Tibial artery (tissue), 4 donors: Measurements from ENCODE around the gene TMED6.

Experiments
- DNase-seq, 2 donors: peaks; one replicate each; pipeline ENCODE4 v3.0.0-alpha.2; 2019
- H3K27ac ChIP-seq, 2 donors: fragments of 200-600 bp; sonication (generic) in 1 of 2; 1 replicate in 1 of 2; 2 replicates in 1 of 2; pipeline ENCODE4 v1.5.1; 2018 to 2019; ENCODE audit warnings: mild to moderate bottlenecking in 1 of 2
- H3K27me3 ChIP-seq, 2 donors: fragments of 200-600 bp; sonication (generic) in 1 of 2; one replicate each; pipeline versions ENCODE4 v1.5.1 to v1.6.0; 2016 to 2019
- H3K36me3 ChIP-seq, 3 donors: fragments of 200-600 bp; sonication (generic) in 2 of 3; one replicate each; pipeline ENCODE4 v1.5.1; 2016 to 2019; ENCODE audit warnings: mild to moderate bottlenecking in 2 of 3
- H3K4me1 ChIP-seq, 4 donors: fragments of 200-600 bp; sonication (generic) in 2 of 4; 1 replicate in 3 of 4; 2 replicates in 1 of 4; pipeline ENCODE4 v1.5.1; 2016 to 2019
- H3K4me3 ChIP-seq, 2 donors: fragments of 200-600 bp; sonication (generic) in 1 of 2; 1 replicate in 1 of 2; 2 replicates in 1 of 2; pipeline ENCODE4 v1.5.1; 2018 to 2019; ENCODE audit warnings: mild to moderate bottlenecking in 2 of 2
- H3K9me3 ChIP-seq, 3 donors: fragments of 200-600 bp; sonication (generic) in 1 of 3; one replicate each; pipeline ENCODE4 v1.5.1; 2016 to 2019
- intact Hi-C: fragments of 100-400 bp; cut with DNase I; formaldehyde crosslinking; loops from one replicate; pipeline ENCODE4 v1.15.0; 2023; ENCODE audit warnings: low total_unique reads
- TF ChIP-seq, protein P1 (sequence below), 2 experiments: fragments of 200-600 bp in 1 of 2; fragments of 450-650 bp in 1 of 2; IDR thresholded peaks; one replicate each; pipeline ENCODE4 v1.5.1; 2017 to 2019; ENCODE audit warnings: antibody characterized with exemption in 2 of 2, mild to moderate bottlenecking in 1 of 2, moderate library complexity in 1 of 2

The TMED6 gene

GRCh38 chr16:69307856-69308255, 43.7 kb downstream of the TMED6 start:
- Histone ChIP-seq H3K27me3 (no peaks in the 10 kb centered on the region), H3K27ac (no peak overlapping the region), H3K9me3 (no peaks in the 10 kb centered on the region), H3K36me3 (peaks cover 8 to 14% (median 11%) of the 10 kb centered on the region in 3 donors), H3K4me3 (no peak overlapping the region), H3K4me1 (peaks cover 8 to 19% (median 14%) of the 10 kb centered on the region in 4 donors)
- DNase-seq: no peak
- intact Hi-C loops: no loop called here
- TF ChIP-seq, protein P1, sequence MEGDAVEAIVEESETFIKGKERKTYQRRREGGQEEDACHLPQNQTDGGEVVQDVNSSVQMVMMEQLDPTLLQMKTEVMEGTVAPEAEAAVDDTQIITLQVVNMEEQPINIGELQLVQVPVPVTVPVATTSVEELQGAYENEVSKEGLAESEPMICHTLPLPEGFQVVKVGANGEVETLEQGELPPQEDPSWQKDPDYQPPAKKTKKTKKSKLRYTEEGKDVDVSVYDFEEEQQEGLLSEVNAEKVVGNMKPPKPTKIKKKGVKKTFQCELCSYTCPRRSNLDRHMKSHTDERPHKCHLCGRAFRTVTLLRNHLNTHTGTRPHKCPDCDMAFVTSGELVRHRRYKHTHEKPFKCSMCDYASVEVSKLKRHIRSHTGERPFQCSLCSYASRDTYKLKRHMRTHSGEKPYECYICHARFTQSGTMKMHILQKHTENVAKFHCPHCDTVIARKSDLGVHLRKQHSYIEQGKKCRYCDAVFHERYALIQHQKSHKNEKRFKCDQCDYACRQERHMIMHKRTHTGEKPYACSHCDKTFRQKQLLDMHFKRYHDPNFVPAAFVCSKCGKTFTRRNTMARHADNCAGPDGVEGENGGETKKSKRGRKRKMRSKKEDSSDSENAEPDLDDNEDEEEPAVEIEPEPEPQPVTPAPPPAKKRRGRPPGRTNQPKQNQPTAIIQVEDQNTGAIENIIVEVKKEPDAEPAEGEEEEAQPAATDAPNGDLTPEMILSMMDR (IDR thresholded peaks at IDR 0.05): no peak

GRCh38 chr16:69307091-69307490, 44.5 kb downstream of the TMED6 start:
- no peaks in the 10 kb centered on the region for H3K27me3 ChIP-seq
- no peak overlapping the region for H3K27ac ChIP-seq
- H3K9me3 ChIP-seq: no peaks in the 10 kb centered on the region
- peaks cover 8 to 16% (median 14%) of the 10 kb centered on the region in 3 donors for H3K36me3 ChIP-seq
- DNase-seq: no peak
- intact Hi-C loops: no loop called here
- TF ChIP-seq, protein P1 (IDR thresholded peaks at IDR 0.05): no peak
- peaks cover 3 to 12% (median 8%) of the 10 kb centered on the region in 4 donors for H3K4me1 ChIP-seq
- no peak overlapping the region for H3K4me3 ChIP-seq

- TF ChIP-seq, protein P1 (IDR thresholded peaks at IDR 0.05): no peak
- H3K4me1 ChIP-seq: peaks cover 0 to 8% (median 6%) of the 10 kb centered on the region in 4 donors
- no peaks in the 10 kb centered on the region for H3K27me3 ChIP-seq
- intact Hi-C loops: no loop called here
- no peak overlapping the region for H3K4me3 ChIP-seq
- H3K27ac ChIP-seq: no peak overlapping the region
- no peaks in the 10 kb centered on the region for H3K9me3 ChIP-seq
- no peak for DNase-seq
- H3K36me3 ChIP-seq: peaks cover 10 to 24% (median 16%) of the 10 kb centered on the region in 3 donors
Observed at GRCh38 chr16:69306031-69306430, 45.6 kb downstream of the TMED6 start.

DNA sequence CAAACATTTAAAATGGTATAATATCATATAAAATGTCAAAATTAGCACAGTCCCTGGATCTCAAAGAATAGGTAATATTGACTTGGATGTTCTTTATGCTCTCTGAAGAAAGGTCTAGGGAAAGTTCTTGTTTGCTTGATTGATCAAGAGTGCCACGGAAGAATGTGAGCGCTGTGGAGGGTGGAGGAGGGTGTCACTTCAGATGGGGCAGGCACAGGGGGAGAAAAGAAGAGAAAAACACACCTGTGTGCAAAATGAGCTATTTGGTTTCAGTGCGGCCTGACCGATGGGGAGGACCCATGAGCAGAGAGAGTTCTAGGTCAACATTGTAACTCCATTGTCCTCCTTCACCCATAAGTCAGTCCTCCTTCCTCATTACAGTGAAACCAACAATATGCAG, 49.3 kb downstream of the TMED6 start:
- TF ChIP-seq, protein P1 (IDR thresholded peaks at IDR 0.05): no peak
- no peak overlapping the region for H3K4me3 ChIP-seq
- H3K27ac ChIP-seq: no peak overlapping the region
- no peaks in the 10 kb centered on the region for H3K4me1 ChIP-seq
- no peaks in the 10 kb centered on the region for H3K9me3 ChIP-seq
- no peaks in the 10 kb centered on the region for H3K27me3 ChIP-seq
- no peak for DNase-seq
- intact Hi-C loops: no loop called here
- H3K36me3 ChIP-seq: peaks cover 27 to 42% (median 33%) of the 10 kb centered on the region in 3 donors

- Histone ChIP-seq H3K9me3 (no peaks in the 10 kb centered on the region), H3K27ac (no peak overlapping the region), H3K36me3 (peaks cover 27 to 42% (median 38%) of the 10 kb centered on the region in 3 donors), H3K4me3 (no peak overlapping the region), H3K4me1 (no peaks in the 10 kb centered on the region), H3K27me3 (no peaks in the 10 kb centered on the region)
- TF ChIP-seq, protein P1 (IDR thresholded peaks at IDR 0.05): no peak
- DNase-seq: no peak
- intact Hi-C loops: no loop called here
Observed at GRCh38 chr16:69301861-69302260, 49.7 kb downstream of the TMED6 start.

DNA sequence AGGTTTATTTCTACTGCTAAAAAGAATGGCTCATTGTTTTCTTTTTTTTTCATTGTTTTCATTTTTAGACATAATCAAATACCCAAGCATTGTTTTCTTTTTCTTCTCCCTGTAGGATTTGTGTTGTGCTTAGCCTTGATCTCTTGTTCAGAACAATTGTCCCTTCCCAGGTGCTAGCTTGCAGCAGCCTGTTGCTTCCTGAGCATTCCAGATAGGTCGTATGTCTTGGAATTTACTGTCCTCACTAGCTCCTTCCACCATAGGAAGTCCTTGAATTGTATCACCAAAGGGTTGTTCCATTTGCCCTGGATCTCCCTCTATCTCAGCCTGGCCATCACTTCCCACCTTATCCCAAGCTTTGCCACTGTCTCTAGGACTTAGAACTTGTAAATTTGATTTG, 50.4 kb downstream of the TMED6 start:
- no peak for DNase-seq
- H3K27ac ChIP-seq: no peak overlapping the region
- intact Hi-C loops: no loop called here
- H3K36me3 ChIP-seq: peaks cover 27 to 42% (median 40%) of the 10 kb centered on the region in 3 donors
- TF ChIP-seq, protein P1 (IDR thresholded peaks at IDR 0.05): no peak
- H3K4me1 ChIP-seq: no peaks in the 10 kb centered on the region
- H3K27me3 ChIP-seq: no peaks in the 10 kb centered on the region
- no peak overlapping the region for H3K4me3 ChIP-seq
- no peaks in the 10 kb centered on the region for H3K9me3 ChIP-seq
